H1 (cell line): ENCODE results near the gene RARA. TPM values are rescaled to one million over a fixed set of nuclear protein-coding genes. Genes with fewer than 3 reads are reported as not detected.

Experiments
- CTCF ChIA-PET: fragments of 300-600 bp; sonication (Branson Sonifier 250); formaldehyde crosslinking; loops from one replicate; lab custom pipeline; 2021; ENCODE audit not compliant: partially characterized antibody; lab: Charles Lee
- POLR2A ChIA-PET: fragments of 300-600 bp; sonication (Branson Sonifier 250); formaldehyde crosslinking; loops from one replicate; lab custom pipeline; 2021; ENCODE audit warnings: inconsistent platforms; ENCODE audit not compliant: partially characterized antibody; lab: Charles Lee
- DNase-seq, 2 experiments: peaks; one replicate each; pipeline versions ENCODE4 v3.0.0 to v3.0.0-alpha.2; 2010 to 2022; ENCODE audit warnings: low spot score in 2 of 2, low read depth in 1 of 2, mixed read lengths in 1 of 2
- FAIRE-seq: peaks from 2 replicates; lab custom pipeline; 2011; peaks lifted over from hg19 to GRCh38; lab: Jason Lieb, UNC
- H2AFZ ChIP-seq: 2 replicates; pipeline ENCODE4 v1.8.1; 2012; ENCODE audit warnings: low read length, inconsistent platforms
- H2AK5ac ChIP-seq: 2 replicates; pipeline ENCODE4 v1.6.1; 2013; ENCODE audit warnings: low read depth, low read length
- H2BK120ac ChIP-seq: replicated peaks from 2 replicates; pipeline ENCODE3; 2013; ENCODE audit warnings: low read depth, low read length, inconsistent platforms
- H2BK12ac ChIP-seq: 2 replicates; pipeline ENCODE4 v1.6.1; 2013; ENCODE audit warnings: low read depth, low read length
- H2BK15ac ChIP-seq: 2 replicates; pipeline ENCODE4 v1.6.1; 2013; ENCODE audit warnings: low read length
- H2BK20ac ChIP-seq: 2 replicates; pipeline ENCODE4 v1.6.1; 2013; ENCODE audit warnings: low read length
- H2BK5ac ChIP-seq: 2 replicates; pipeline ENCODE4 v1.6.1; 2013; ENCODE audit warnings: low read depth, low read length
- H3K14ac ChIP-seq: 2 replicates; pipeline ENCODE4 v1.6.1; 2013; ENCODE audit warnings: inconsistent platforms; ENCODE audit not compliant: insufficient read length
- H3K18ac ChIP-seq: 2 replicates; pipeline ENCODE4 v1.6.1; 2013; ENCODE audit warnings: low read length; ENCODE audit errors: extremely low read depth
- H3K23ac ChIP-seq: 2 replicates; pipeline ENCODE4 v1.6.1; 2013; ENCODE audit warnings: inconsistent platforms; ENCODE audit not compliant: insufficient read length
- H3K23me2 ChIP-seq: 2 replicates; pipeline ENCODE4 v1.6.1; 2013; ENCODE audit warnings: low read depth, low read length
- H3K27ac ChIP-seq: 2 replicates; pipeline ENCODE4 v1.6.1; 2011; ENCODE audit warnings: low read depth, low read length, inconsistent platforms
- H3K27me3 ChIP-seq, 4 experiments: replicated peaks in 1 of 4; 1 replicate in 1 of 4; 2 replicates in 3 of 4; pipeline versions ENCODE4 v1.6.1 to v1.8.1; 2011 to 2013; ENCODE audit warnings: low read length in 3 of 4, mild to moderate bottlenecking in 3 of 4, inconsistent platforms in 2 of 4, mixed read lengths in 2 of 4, moderate library complexity in 1 of 4; ENCODE audit not compliant: control insufficient read depth in 3 of 4, insufficient read depth in 3 of 4; ENCODE audit errors: extremely low read depth in 1 of 4
- H3K36me3 ChIP-seq, 4 experiments: 2 replicates each; pipeline versions ENCODE4 v1.6.1 to v1.8.1; 2011 to 2013; ENCODE audit warnings: mild to moderate bottlenecking in 4 of 4, low read length in 3 of 4, moderate library complexity in 2 of 4, control low read depth in 1 of 4, inconsistent platforms in 1 of 4; ENCODE audit not compliant: insufficient read depth in 4 of 4, control insufficient read depth in 2 of 4
- H3K4ac ChIP-seq: replicated peaks from 2 replicates; pipeline ENCODE3; 2013; ENCODE audit warnings: low read length, low read depth, mixed read lengths, inconsistent platforms; ENCODE audit not compliant: insufficient read length
- H3K4me1 ChIP-seq, 4 experiments: replicated peaks in 1 of 4; 1 replicate in 1 of 4; 2 replicates in 3 of 4; pipeline versions ENCODE4 v1.6.1 to v1.8.1; 2011 to 2013; ENCODE audit warnings: low read length in 3 of 4, inconsistent platforms in 2 of 4, mixed read lengths in 1 of 4; ENCODE audit not compliant: insufficient read depth in 4 of 4, control insufficient read depth in 3 of 4
- H3K4me2 ChIP-seq, 2 experiments: 2 replicates each; pipeline versions ENCODE4 v1.6.1 to v1.8.1; 2011 to 2013; ENCODE audit warnings: low read depth in 2 of 2, low read length in 2 of 2, control low read depth in 1 of 2, inconsistent platforms in 1 of 2, mild to moderate bottlenecking in 1 of 2; ENCODE audit not compliant: insufficient read depth in 1 of 2
- H3K4me3 ChIP-seq, 4 experiments: fragments of 200-600, 300-600 bp in 1 of 4; sonication (generic), shearing (Covaris generic), sonication (Bioruptor Twin) in 1 of 4; 2 replicates each; pipeline versions ENCODE4 v1.5.1 to v1.8.1; 2011 to 2016; ENCODE audit warnings: low read length in 4 of 4, low read depth in 3 of 4, control low read depth in 2 of 4, inconsistent platforms in 2 of 4, mild to moderate bottlenecking in 2 of 4, mixed read lengths in 1 of 4, moderate library complexity in 1 of 4; ENCODE audit not compliant: insufficient read depth in 2 of 4; ENCODE audit errors: extremely low read depth in 1 of 4
- H3K56ac ChIP-seq: replicated peaks from 2 replicates; pipeline ENCODE3; 2013; ENCODE audit warnings: low read depth, mild to moderate bottlenecking, mixed read lengths, low read length, inconsistent platforms; ENCODE audit not compliant: insufficient read length
- H3K79me1 ChIP-seq: 2 replicates; pipeline ENCODE4 v1.6.1; 2013; ENCODE audit warnings: low read depth, low read length, control low read depth
- H3K79me2 ChIP-seq, 2 experiments: 2 replicates each; pipeline versions ENCODE4 v1.6.1 to v1.8.1; 2012 to 2013; ENCODE audit warnings: low read length in 2 of 2, mild to moderate bottlenecking in 2 of 2, inconsistent platforms in 1 of 2; ENCODE audit not compliant: insufficient read depth in 2 of 2, control insufficient read depth in 1 of 2
- H3K9ac ChIP-seq, 4 experiments: replicated peaks in 1 of 4; 1 replicate in 1 of 4; 2 replicates in 3 of 4; pipeline versions ENCODE4 v1.6.1 to v1.8.1; 2011 to 2013; ENCODE audit warnings: low read depth in 3 of 4, low read length in 3 of 4, control low read depth in 2 of 4, mild to moderate bottlenecking in 2 of 4, moderate library complexity in 2 of 4, inconsistent platforms in 1 of 4; ENCODE audit errors: extremely low read depth in 1 of 4
- H3K9me3 ChIP-seq, 2 experiments: 2 replicates each; pipeline versions ENCODE4 v1.6.1 to v1.8.1; 2012 to 2013; ENCODE audit warnings: mild to moderate bottlenecking in 2 of 2, moderate library complexity in 2 of 2, control low read depth in 1 of 2, inconsistent platforms in 1 of 2, low read depth in 1 of 2, low read length in 1 of 2, mixed read lengths in 1 of 2; ENCODE audit not compliant: insufficient read depth in 2 of 2
- H4K20me1 ChIP-seq, 2 experiments: replicated peaks in 1 of 2; 2 replicates each; pipeline versions ENCODE3 to v1.8.1; 2011 to 2013; ENCODE audit warnings: inconsistent platforms in 2 of 2, low read length in 2 of 2, mild to moderate bottlenecking in 1 of 2; ENCODE audit not compliant: insufficient read depth in 2 of 2, control insufficient read depth in 1 of 2
- H4K5ac ChIP-seq: 2 replicates; pipeline ENCODE4 v1.6.1; 2013; ENCODE audit warnings: low read length, low read depth, mixed read lengths, inconsistent platforms; ENCODE audit not compliant: insufficient read length
- H4K8ac ChIP-seq: 2 replicates; pipeline ENCODE4 v1.8.0; 2013; ENCODE audit warnings: mild to moderate bottlenecking, moderate library complexity, low read length, inconsistent platforms; ENCODE audit not compliant: insufficient read depth; ENCODE audit errors: extremely low read depth
- H4K91ac ChIP-seq: replicated peaks from 2 replicates; pipeline ENCODE3; 2013; ENCODE audit warnings: low read length, mixed read lengths, inconsistent platforms; ENCODE audit not compliant: insufficient read length
- CHD2 ChIP-seq: IDR thresholded peaks from 2 replicates; pipeline ENCODE4 v1.6.1; 2012; ENCODE audit warnings: low read length, improper control_type of control experiment
- CTBP2 ChIP-seq: IDR thresholded peaks from 2 replicates; pipeline ENCODE4 v1.7.0; 2011; ENCODE audit warnings: borderline replicate concordance, mild to moderate bottlenecking, moderate library complexity, mixed read lengths, low read length; ENCODE audit not compliant: insufficient read depth, insufficient read length
- POLR2A ChIP-seq, 2 experiments: IDR thresholded peaks; 1 replicate in 1 of 2; 2 replicates in 1 of 2; pipeline ENCODE4 v1.6.1; 2011; ENCODE audit warnings: low read depth in 2 of 2, low read length in 2 of 2, mild to moderate bottlenecking in 2 of 2; ENCODE audit errors: control extremely low read depth in 1 of 2
- RFX5 ChIP-seq: IDR thresholded peaks from 2 replicates; pipeline ENCODE4 v1.6.1; 2011; ENCODE audit warnings: low read depth, low read length, improper control_type of control experiment, borderline replicate concordance
- RXRA ChIP-seq: IDR thresholded peaks from 2 replicates; pipeline ENCODE4 v1.6.1; 2011; ENCODE audit warnings: low read depth, mild to moderate bottlenecking, low read length, moderate library complexity; ENCODE audit not compliant: insufficient read depth
- TBP ChIP-seq: IDR thresholded peaks from 2 replicates; pipeline ENCODE4 v1.6.1; 2011; ENCODE audit warnings: low read depth, low read length, improper control_type of control experiment
- WGBS, 2 experiments: shearing (Covaris generic) in 1 of 2; methylation state at CpG; one replicate each; pipeline versions ENCODE4 v1.1.6 to v1.1.7; 2013 to 2015; ENCODE audit warnings: low lambda C conversion rate in 2 of 2, mixed read lengths in 2 of 2, inconsistent platforms in 1 of 2, low coverage in 1 of 2, missing lambda C conversion rate in 1 of 2; ENCODE audit not compliant: insufficient replicate concordance in 2 of 2, insufficient coverage in 1 of 2, insufficient read length in 1 of 2; ENCODE audit errors: extremely low coverage in 1 of 2, missing lambda C conversion rate in 1 of 2; 5-methylcytosine and 5-hydroxymethylcytosine counted together
- polyA plus RNA-seq, 7 experiments: library from polyadenylated mRNA; depleted of rRNA in 3 of 7; stranded (reverse) in 5 of 7; unstranded in 2 of 7; fragments of >200 nt in 5 of 7; fragments of 200-250 nt in 2 of 7; gene quantifications; 1 replicate in 5 of 7; 2 replicates in 1 of 7; 4 replicates in 1 of 7; pipeline versions ENCODE4 v1.2.1 to v1.2.3, GENCODE V29; 2011 to 2013; ENCODE audit warnings: missing spikeins in 2 of 7, mixed read lengths in 2 of 7
- total RNA-seq: library from RNA; stranded (reverse); fragmentation: NEBNext Ultra II Directional; extraction: Animal tissue kit (Norgen Biotek cat#: 25700); gene quantifications from 2 replicates; pipeline ENCODE4 v1.2.1, GENCODE V29; 2021

Gene RARA
- total and polyA plus RNA-seq, 2 of the 8 experiments (the other 6 are each of a cell fraction or from before 2014, with no cell fraction given) = 4.4 to 16.5 TPM

DNA sequence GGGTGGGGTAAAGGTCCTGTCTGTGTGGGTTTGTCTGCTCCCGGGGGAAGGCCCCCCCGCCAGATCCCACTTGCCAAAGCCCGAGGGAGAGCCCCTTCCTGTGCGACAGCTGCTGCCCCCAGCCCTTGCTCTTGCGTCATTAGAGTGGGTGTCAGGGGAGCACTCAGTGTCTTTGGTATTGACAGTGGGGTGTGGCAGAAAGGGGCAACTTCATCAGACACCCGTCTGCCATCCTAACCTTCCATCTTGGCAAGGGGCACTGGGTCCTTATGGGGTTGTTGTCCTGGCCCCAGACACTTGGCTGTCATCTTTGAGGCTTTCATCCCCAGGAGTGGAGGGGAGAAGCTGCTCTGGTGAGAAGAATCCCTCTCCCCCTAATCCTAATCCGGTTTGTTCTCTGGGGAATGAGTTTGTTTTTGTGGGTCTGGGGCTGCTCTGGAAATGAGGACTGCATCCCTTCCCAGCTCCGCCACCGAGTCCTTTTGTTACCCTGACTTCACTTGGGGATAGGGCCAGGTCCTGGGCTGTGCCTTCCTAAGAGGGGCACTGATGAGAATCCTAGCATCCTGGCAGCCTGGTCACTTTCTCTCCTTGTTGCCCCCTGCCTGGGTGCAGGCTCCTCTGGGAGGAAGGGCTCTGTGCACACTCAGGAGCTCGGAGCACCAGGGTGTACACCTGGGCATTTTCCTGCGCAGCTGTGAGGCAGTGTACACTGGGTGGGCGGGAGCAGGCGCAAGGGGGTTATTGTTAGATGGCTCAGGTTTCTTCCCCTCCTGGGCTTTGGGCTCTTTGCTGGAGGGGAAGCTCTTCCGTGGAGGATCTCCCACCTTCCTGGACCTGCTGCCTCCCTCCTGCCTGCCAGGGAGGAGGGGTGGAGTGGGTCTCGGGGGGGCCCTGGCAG, 34.5 kb downstream of the RARA start:
- ChIA-PET POLR2A (interaction anchor here (1.0 to 27.8 kb wide), 5 partner anchors 8 to 149 kb away, joined by 3 to 570 read pairs (median 6); partner anchors contain the start of genes CDC6 and RARA), CTCF (interaction anchor here (1.0 to 30.8 kb wide), 5 partner anchors 9 to 59 kb away, joined by 3 to 1198 read pairs (median 4); partner anchors contain the start of genes GJD3 and RARA)
- FAIRE-seq (no peak), DNase-seq (no peak)
- Histone ChIP-seq H3K36me3 (no peaks in the 10 kb centered on the region; a peak in 1 of 8 replicates), H3K79me2 (no peaks in the 10 kb centered on the region; a peak in 1 of 4 replicates), H3K4me2 (peak overlapping the region; percentile 73 to 91; a peak in 3 of 4 replicates), H3K23ac (no peak overlapping the region), H2BK12ac (0 out of 2 replicates have a peak overlapping the region, but pooled peaks have one; percentile 43), H3K23me2 (peaks cover 29% of the 10 kb centered on the region; the same call in 1 of the 2 replicates), H2BK120ac (no peak overlapping the region), H2AK5ac (no peak overlapping the region; the same call in 1 of the 2 replicates), H4K8ac (no peak overlapping the region), H3K56ac (no peak overlapping the region), H4K20me1 (peaks cover 23 to 52% of the 10 kb centered on the region in 2 experiments), H3K9ac (no peak overlapping the region), H3K18ac (no peak overlapping the region), H3K27ac (no peak overlapping the region), H3K4me3 (peak overlapping the region in 1 of 4 experiments; percentile 74; a peak in 2 of 8 replicates), H4K5ac (no peak overlapping the region), H4K91ac (no peak overlapping the region), H3K9me3 (no peaks in the 10 kb centered on the region), H2BK20ac (0 out of 2 replicates have a peak overlapping the region, but pooled peaks have one; percentile 61), H2BK15ac (0 out of 2 replicates have a peak overlapping the region, but pooled peaks have one; percentile 12), H3K4me1 (peaks cover 21 to 56% (median 48%) of the 10 kb centered on the region in 4 experiments), H3K14ac (no peak overlapping the region), H2BK5ac (no peak overlapping the region), H3K27me3 (peaks cover 17 to 82% (median 62%) of the 10 kb centered on the region in 4 experiments), H2AFZ (no peak overlapping the region), H3K79me1 (peaks cover 2% of the 10 kb centered on the region; the same call in 1 of the 2 replicates), H3K4ac (no peak overlapping the region)
- 58% methylated on average over 14 of the region's 15 CpGs; no CpG with 5 or more reads in 1 of the 2 experiments for WGBS, 2 experiments
- TF ChIP-seq RXRA = no peak
- TF ChIP-seq RFX5 = no peak
- no peak for TF ChIP-seq TBP
- no peak for TF ChIP-seq CTBP2
- no peak for TF ChIP-seq CHD2
- no peak for TF ChIP-seq POLR2A (IDR thresholded peaks at IDR 0.05; ENCODE audit: control extremely low read depth in 1 of 2, low read depth in 2 of 2, low read length in 2 of 2)
